Mammary epithelial cell (primary cell): Measurements from ENCODE around the gene MRPL42.

Experiments used
- CTCF ChIP-seq, 2 donors: IDR thresholded peaks in 1 of 2; conservative IDR thresholded peaks in 1 of 2; 2 replicates each; pipeline ENCODE4 v1.5.1; 2011 to 2012; ENCODE audit warnings: inconsistent platforms in 2 of 2, low read length in 2 of 2, mild to moderate bottlenecking in 2 of 2, control low read depth in 1 of 2, low read depth in 1 of 2; ENCODE audit not compliant: insufficient read depth in 1 of 2; ENCODE audit errors: extremely low read depth in 1 of 2
- EZH2 ChIP-seq: IDR thresholded peaks from 2 replicates; pipeline ENCODE4 v1.6.1; 2012; ENCODE audit warnings: low read length, inconsistent platforms, borderline replicate concordance

- peak; percentile 46 to 81 for TF ChIP-seq CTCF (conservative IDR thresholded peaks at IDR 0.05 in 1 of 2, IDR thresholded peaks at IDR 0.05 in 1 of 2; ENCODE audit: extremely low read depth in 1 of 2, insufficient read depth in 1 of 2, low read depth in 1 of 2, low read length in 2 of 2)
- TF ChIP-seq EZH2, result no peak
Measured at GRCh38 chr12:93467351-93468007, at the start of gene MRPL42.
